ENCODE measurements around the gene C8G.

C8G gene
- 1.1 to 1.9 (median 1.2) reads per million in 3 donors for total RNA-seq

DNA sequence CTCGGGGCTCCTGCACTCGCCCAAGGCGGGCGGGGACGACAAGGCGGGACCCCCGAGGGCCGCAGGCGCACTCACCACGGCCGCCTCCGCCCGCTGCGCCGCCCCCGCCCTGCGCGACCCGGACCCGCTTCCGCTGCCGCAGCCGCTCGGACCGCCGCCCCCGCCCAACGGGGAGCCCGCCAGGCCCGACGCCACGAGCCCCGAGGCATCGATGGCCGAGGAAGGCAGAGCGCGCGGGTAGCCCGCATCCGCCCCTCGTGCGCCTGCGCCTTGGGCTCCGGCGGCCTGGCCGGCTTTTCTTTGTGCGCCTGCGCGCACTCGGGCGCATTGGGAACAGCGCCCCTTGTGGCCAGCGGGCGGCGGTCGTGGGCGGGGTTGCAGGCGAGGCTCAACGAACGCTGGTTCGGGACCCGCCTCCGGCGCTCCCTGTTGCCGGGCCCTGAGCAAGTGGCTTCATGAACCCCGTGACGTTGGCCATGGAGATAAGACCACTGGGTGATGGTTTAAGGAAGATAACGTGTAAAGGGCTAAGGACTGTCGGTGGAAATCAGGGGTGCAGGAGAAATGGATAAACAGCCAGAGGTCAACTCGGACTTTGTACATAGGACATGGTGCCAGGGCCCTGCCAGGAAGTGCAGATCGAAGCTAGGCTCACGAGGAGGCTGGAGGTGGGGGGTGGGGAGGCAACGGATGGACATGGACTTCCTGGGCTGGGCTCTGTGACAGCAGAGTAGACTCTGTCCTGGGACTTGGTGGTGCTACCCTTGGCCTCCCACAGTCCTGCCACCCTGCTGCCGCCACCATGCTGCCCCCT, at the start of gene C8G, which contains the start of gene FBXW5:
TSS of gene C8G (plus strand) at position 725 of the 814 bp plus-strand sequence. CDS start at position 803, 78 bp downstream.
TSS of gene FBXW5 (minus strand) at position 220 of the 814 bp plus-strand sequence. CDS start 655 bp downstream, outside the sequence.
- peak; percentile 89 to 92 (median 90) for DNase-seq
- Histone ChIP-seq H3K4me3 (ENCODE audit: insufficient read depth, low read depth, low read length, poor library complexity, severe bottlenecking) (peak within 1 kb of the TSS; percentile 63), H3K27ac (ENCODE audit: insufficient read depth, low read length, poor library complexity, severe bottlenecking) (peak within 1 kb of the TSS; percentile 63), H3K27me3 (replicated peaks; ENCODE audit: control insufficient read depth, insufficient read depth, low read length, poor library complexity, severe bottlenecking) (no peaks in the 10 kb centered on the region), H3K4me1 (ENCODE audit: control insufficient read depth, insufficient read depth, low read length, poor library complexity, severe bottlenecking) (peaks cover 21% of the 10 kb centered on the region), H3K36me3 (ENCODE audit: control insufficient read depth, insufficient read depth, low read length) (peaks cover 30% of the 10 kb centered on the region), H3K9me3 (ENCODE audit: control insufficient read depth, low read length) (no peaks in the 10 kb centered on the region)

- no peak for DNase-seq
- Histone ChIP-seq H3K27ac (ENCODE audit: insufficient read depth, low read length, poor library complexity, severe bottlenecking) (peak overlapping the region; percentile 11), H3K4me1 (ENCODE audit: control insufficient read depth, insufficient read depth, low read length, poor library complexity, severe bottlenecking) (no peaks in the 10 kb centered on the region), H3K27me3 (replicated peaks; ENCODE audit: control insufficient read depth, insufficient read depth, low read length, poor library complexity, severe bottlenecking) (no peaks in the 10 kb centered on the region), H3K9me3 (ENCODE audit: control insufficient read depth, low read length) (no peaks in the 10 kb centered on the region), H3K36me3 (ENCODE audit: control insufficient read depth, insufficient read depth, low read length) (peaks cover 30% of the 10 kb centered on the region), H3K4me3 (ENCODE audit: insufficient read depth, low read depth, low read length, poor library complexity, severe bottlenecking) (no peak overlapping the region)
These were observed 49.0 kb upstream of the C8G start for GRCh38 chr9:136896027-136896426.

DNA sequence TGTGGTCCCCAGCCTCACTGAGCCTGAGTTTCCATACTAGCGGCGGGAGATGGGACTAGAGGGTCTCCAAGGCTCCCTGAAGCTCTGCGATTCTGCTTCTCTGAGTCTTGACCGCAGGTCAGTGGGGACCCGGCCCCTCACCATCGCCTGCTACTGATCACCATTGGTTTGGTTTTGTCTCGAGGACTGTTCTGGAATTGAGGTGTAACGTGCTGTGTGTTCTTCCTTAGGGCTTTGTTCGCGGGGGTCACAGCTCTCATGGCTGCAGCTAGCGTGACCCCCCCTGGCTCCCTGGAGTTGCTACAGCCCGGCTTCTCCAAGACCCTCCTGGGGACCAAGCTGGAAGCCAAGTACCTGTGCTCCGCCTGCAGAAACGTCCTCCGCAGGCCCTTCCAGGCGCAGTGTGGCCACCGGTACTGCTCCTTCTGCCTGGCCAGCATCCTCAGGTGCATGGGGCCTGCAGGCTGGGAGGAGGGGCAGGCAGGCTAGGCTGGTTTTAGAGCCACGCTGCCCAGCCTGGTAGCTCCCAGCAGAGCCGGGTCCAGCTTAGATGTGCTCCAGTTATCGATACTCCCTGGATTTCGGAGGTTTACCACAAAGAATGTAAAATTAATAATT, 46.5 kb upstream of the C8G start:
- Histone ChIP-seq H3K4me1 (ENCODE audit: control insufficient read depth, insufficient read depth, low read length, poor library complexity, severe bottlenecking) (peaks cover 21% of the 10 kb centered on the region), H3K27me3 (replicated peaks; ENCODE audit: control insufficient read depth, insufficient read depth, low read length, poor library complexity, severe bottlenecking) (no peaks in the 10 kb centered on the region), H3K27ac (ENCODE audit: insufficient read depth, low read length, poor library complexity, severe bottlenecking) (no peak overlapping the region), H3K36me3 (ENCODE audit: control insufficient read depth, insufficient read depth, low read length) (peaks cover 28% of the 10 kb centered on the region), H3K9me3 (ENCODE audit: control insufficient read depth, low read length) (no peaks in the 10 kb centered on the region), H3K4me3 (ENCODE audit: insufficient read depth, low read depth, low read length, poor library complexity, severe bottlenecking) (no peak overlapping the region)
- DNase-seq: no peak

- peaks cover 28% of the 10 kb centered on the region for H3K36me3 ChIP-seq (ENCODE audit: control insufficient read depth, insufficient read depth, low read length)
- no peak overlapping the region for H3K27ac ChIP-seq (ENCODE audit: insufficient read depth, low read length, poor library complexity, severe bottlenecking)
- DNase-seq: no peak
- no peaks in the 10 kb centered on the region for H3K9me3 ChIP-seq (ENCODE audit: control insufficient read depth, low read length)
- H3K27me3 ChIP-seq (replicated peaks; ENCODE audit: control insufficient read depth, insufficient read depth, low read length, poor library complexity, severe bottlenecking): no peaks in the 10 kb centered on the region
- H3K4me3 ChIP-seq (ENCODE audit: insufficient read depth, low read depth, low read length, poor library complexity, severe bottlenecking): no peak overlapping the region
- peaks cover 21% of the 10 kb centered on the region for H3K4me1 ChIP-seq (ENCODE audit: control insufficient read depth, insufficient read depth, low read length, poor library complexity, severe bottlenecking)
These were observed 45.8 kb upstream of the C8G start for GRCh38 chr9:136899196-136899595.

DNA sequence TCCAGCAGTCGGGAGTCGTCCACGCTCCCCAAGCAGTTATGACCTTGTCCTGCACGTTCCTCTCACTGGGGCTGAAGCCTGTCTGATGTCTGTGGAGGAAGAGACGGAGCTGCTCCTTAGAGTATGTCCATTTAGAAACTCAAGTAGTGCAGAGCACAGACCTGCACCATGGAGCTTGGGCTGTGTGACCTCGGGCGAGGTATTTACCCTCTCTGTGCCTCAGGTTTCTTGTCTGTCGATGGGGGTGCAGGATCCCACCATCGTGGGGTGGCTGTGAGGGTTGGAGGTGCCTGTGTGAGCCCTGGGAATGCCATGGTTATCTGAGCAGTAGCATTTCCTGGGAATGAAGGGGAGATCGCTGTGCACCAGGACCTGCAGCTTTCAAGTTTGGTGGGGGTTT, 44.5 kb upstream of the C8G start:
- no peaks in the 10 kb centered on the region for H3K9me3 ChIP-seq (ENCODE audit: control insufficient read depth, low read length)
- DNase-seq: no peak
- H3K27ac ChIP-seq (ENCODE audit: insufficient read depth, low read length, poor library complexity, severe bottlenecking): peak overlapping the region; percentile 89
- peaks cover 25% of the 10 kb centered on the region for H3K36me3 ChIP-seq (ENCODE audit: control insufficient read depth, insufficient read depth, low read length)
- H3K4me1 ChIP-seq (ENCODE audit: control insufficient read depth, insufficient read depth, low read length, poor library complexity, severe bottlenecking): peaks cover 21% of the 10 kb centered on the region
- H3K27me3 ChIP-seq (replicated peaks; ENCODE audit: control insufficient read depth, insufficient read depth, low read length, poor library complexity, severe bottlenecking): no peaks in the 10 kb centered on the region
- no peak overlapping the region for H3K4me3 ChIP-seq (ENCODE audit: insufficient read depth, low read depth, low read length, poor library complexity, severe bottlenecking)

DNA sequence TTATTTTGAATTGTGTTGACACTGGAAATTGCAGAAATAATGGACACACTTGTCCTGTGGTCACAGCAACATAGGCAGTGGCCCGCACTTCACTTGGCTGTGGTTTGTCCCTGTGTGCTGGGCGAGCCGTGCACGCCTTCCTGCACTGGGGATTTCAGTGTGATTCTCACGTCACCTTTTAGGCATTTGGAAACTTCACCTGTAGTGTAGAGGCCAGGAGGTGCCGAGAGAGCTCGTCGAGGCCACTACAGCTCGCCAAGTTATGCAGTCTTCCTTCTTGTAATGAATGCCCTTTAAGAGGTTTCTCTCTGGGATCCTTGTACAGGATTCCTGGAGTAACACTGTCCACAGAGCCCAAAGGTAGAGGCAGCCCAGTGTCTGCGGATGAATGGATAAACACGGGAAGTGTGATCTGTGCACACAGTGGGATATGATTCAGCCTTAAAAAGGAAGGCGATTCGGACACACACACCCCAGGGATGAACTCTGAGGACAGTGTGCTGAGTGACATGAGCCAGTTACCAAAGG, 44.0 kb upstream of the C8G start:
- H3K9me3 ChIP-seq (ENCODE audit: control insufficient read depth, low read length): no peaks in the 10 kb centered on the region
- H3K27ac ChIP-seq (ENCODE audit: insufficient read depth, low read length, poor library complexity, severe bottlenecking): peak overlapping the region; percentile 89
- H3K36me3 ChIP-seq (ENCODE audit: control insufficient read depth, insufficient read depth, low read length): peaks cover 30% of the 10 kb centered on the region
- DNase-seq: no peak
- peaks cover 21% of the 10 kb centered on the region for H3K4me1 ChIP-seq (ENCODE audit: control insufficient read depth, insufficient read depth, low read length, poor library complexity, severe bottlenecking)
- H3K27me3 ChIP-seq (replicated peaks; ENCODE audit: control insufficient read depth, insufficient read depth, low read length, poor library complexity, severe bottlenecking): no peaks in the 10 kb centered on the region
- H3K4me3 ChIP-seq (ENCODE audit: insufficient read depth, low read depth, low read length, poor library complexity, severe bottlenecking): no peak overlapping the region

GRCh38 chr9:136901516-136902258, 43.4 kb upstream of the C8G start:
- Histone ChIP-seq H3K9me3 (ENCODE audit: control insufficient read depth, low read length) (no peaks in the 10 kb centered on the region), H3K27ac (ENCODE audit: insufficient read depth, low read length, poor library complexity, severe bottlenecking) (peak overlapping the region; percentile 89), H3K4me3 (ENCODE audit: insufficient read depth, low read depth, low read length, poor library complexity, severe bottlenecking) (peak overlapping the region; percentile 30), H3K36me3 (ENCODE audit: control insufficient read depth, insufficient read depth, low read length) (peaks cover 32% of the 10 kb centered on the region), H3K27me3 (replicated peaks; ENCODE audit: control insufficient read depth, insufficient read depth, low read length, poor library complexity, severe bottlenecking) (no peaks in the 10 kb centered on the region), H3K4me1 (ENCODE audit: control insufficient read depth, insufficient read depth, low read length, poor library complexity, severe bottlenecking) (peaks cover 21% of the 10 kb centered on the region)
- DNase-seq: peak; percentile 53 to 66 (median 59)

GRCh38 chr9:136902259-136902821, 42.7 kb upstream of the C8G start:
- H3K4me3 ChIP-seq (ENCODE audit: insufficient read depth, low read depth, low read length, poor library complexity, severe bottlenecking): peak overlapping the region; percentile 30
- peak; percentile 82 to 88 (median 84) for DNase-seq
- peaks cover 21% of the 10 kb centered on the region for H3K4me1 ChIP-seq (ENCODE audit: control insufficient read depth, insufficient read depth, low read length, poor library complexity, severe bottlenecking)
- H3K36me3 ChIP-seq (ENCODE audit: control insufficient read depth, insufficient read depth, low read length): peaks cover 32% of the 10 kb centered on the region
- peak overlapping the region; percentile 89 for H3K27ac ChIP-seq (ENCODE audit: insufficient read depth, low read length, poor library complexity, severe bottlenecking)
- no peaks in the 10 kb centered on the region for H3K27me3 ChIP-seq (replicated peaks; ENCODE audit: control insufficient read depth, insufficient read depth, low read length, poor library complexity, severe bottlenecking)
- no peaks in the 10 kb centered on the region for H3K9me3 ChIP-seq (ENCODE audit: control insufficient read depth, low read length)

DNA sequence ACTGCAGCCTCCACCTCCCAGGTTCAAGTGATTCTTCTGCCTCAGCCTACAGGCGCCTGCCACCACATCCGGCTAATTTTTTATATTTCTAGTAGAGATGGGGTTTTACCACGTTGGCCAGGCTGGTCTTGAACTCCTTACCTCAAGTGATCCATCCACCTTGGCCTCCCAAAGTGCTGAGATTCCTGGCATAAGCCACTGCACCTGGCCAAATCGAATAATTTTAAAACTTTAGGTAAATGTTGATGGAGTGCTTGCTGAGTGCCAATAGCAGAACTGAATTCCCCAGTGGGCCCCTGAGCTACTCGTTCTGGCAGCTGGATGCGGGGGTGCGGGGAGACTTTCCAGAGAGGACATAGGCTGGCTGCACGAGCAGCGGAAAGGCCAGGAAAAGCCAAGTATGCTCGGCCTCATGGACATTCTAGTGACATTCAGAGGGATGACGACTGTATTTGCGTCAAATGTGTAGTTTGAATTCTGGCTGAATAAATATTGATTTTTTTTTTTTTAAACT, 41.9 kb upstream of the C8G start:
- Histone ChIP-seq H3K27ac (ENCODE audit: insufficient read depth, low read length, poor library complexity, severe bottlenecking) (peak overlapping the region; percentile 89), H3K4me3 (ENCODE audit: insufficient read depth, low read depth, low read length, poor library complexity, severe bottlenecking) (peak overlapping the region; percentile 15), H3K9me3 (ENCODE audit: control insufficient read depth, low read length) (no peaks in the 10 kb centered on the region), H3K4me1 (ENCODE audit: control insufficient read depth, insufficient read depth, low read length, poor library complexity, severe bottlenecking) (peaks cover 21% of the 10 kb centered on the region), H3K27me3 (replicated peaks; ENCODE audit: control insufficient read depth, insufficient read depth, low read length, poor library complexity, severe bottlenecking) (no peaks in the 10 kb centered on the region), H3K36me3 (ENCODE audit: control insufficient read depth, insufficient read depth, low read length) (peaks cover 37% of the 10 kb centered on the region)
- no peak for DNase-seq

All from effector memory CD4-positive, alpha-beta T cell (primary cell).